H1 (cell line): ENCODE measurements around the gene PGLYRP4. TPM values are rescaled to one million over a fixed set of nuclear protein-coding genes. Genes with fewer than 3 reads are reported as not detected.

ENCODE experiments used
- E2F6 ChIP-seq: IDR thresholded peaks from 2 replicates; pipeline ENCODE4 v1.6.1; 2012; ENCODE audit warnings: inconsistent platforms
- SRF ChIP-seq: IDR thresholded peaks from 2 replicates; pipeline ENCODE4 v1.6.1; 2011; ENCODE audit warnings: mild to moderate bottlenecking, low read depth, low read length, moderate library complexity
- USF2 ChIP-seq: IDR thresholded peaks from 2 replicates; pipeline ENCODE4 v1.6.1; 2011; ENCODE audit warnings: low read length, improper control_type of control experiment
- polyA plus RNA-seq, 7 experiments: library from polyadenylated mRNA; depleted of rRNA in 3 of 7; stranded (reverse) in 5 of 7; unstranded in 2 of 7; fragments of >200 nt in 5 of 7; fragments of 200-250 nt in 2 of 7; gene quantifications; 1 replicate in 5 of 7; 2 replicates in 1 of 7; 4 replicates in 1 of 7; pipeline versions ENCODE4 v1.2.1 to v1.2.3, GENCODE V29; 2011 to 2013; ENCODE audit warnings: missing spikeins in 2 of 7, mixed read lengths in 2 of 7
- total RNA-seq: library from RNA; stranded (reverse); fragmentation: NEBNext Ultra II Directional; extraction: Animal tissue kit (Norgen Biotek cat#: 25700); gene quantifications from 2 replicates; pipeline ENCODE4 v1.2.1, GENCODE V29; 2021

PGLYRP4 gene
- total and polyA plus RNA-seq, 2 of the 8 experiments (the other 6 are each of a cell fraction or from before 2014, with no cell fraction given): not detected

- TF ChIP-seq SRF (no peak), E2F6 (no peak), USF2 (no peak)
Observed at GRCh38 chr1:153361480-153362109, 13.0 kb upstream of the PGLYRP4 start (continued).
